HepG2 (cell line): ENCODE data around the gene XXYLT1. TPM values are rescaled to one million over a fixed set of nuclear protein-coding genes. Genes with fewer than 3 reads are reported as not detected.

ENCODE experiments used
- JARID2 ChIP-seq: sonication (generic); formaldehyde crosslinking; IDR thresholded peaks from 2 replicates; pipeline ENCODE4 v1.8.1; 2023; ENCODE audit warnings: missing genetic modification reagents, inconsistent platforms; ENCODE audit not compliant: insufficient replicate concordance
- NR0B2 ChIP-seq: sonication (generic); formaldehyde crosslinking; IDR thresholded peaks from 2 replicates; pipeline ENCODE4 v1.4.0; 2020; ENCODE audit warnings: mild to moderate bottlenecking, missing genetic modification reagents
- ZBTB40 ChIP-seq, 2 experiments: fragments of 450-650 bp in 1 of 2; sonication (generic) in 1 of 2; formaldehyde crosslinking in 1 of 2; IDR thresholded peaks; 2 replicates each; pipeline versions ENCODE4 v1.6.1 to v1.8.0; 2016 to 2022; ENCODE audit warnings: antibody characterized with exemption in 1 of 2, mild to moderate bottlenecking in 1 of 2, missing genetic modification reagents in 1 of 2
- ZNF407 ChIP-seq: sonication (generic); formaldehyde crosslinking; IDR thresholded peaks from one replicate; pipeline ENCODE4 v1.5.1; 2020; ENCODE audit warnings: mild to moderate bottlenecking, missing genetic modification reagents; ENCODE audit errors: not compliant biosample characterization
- ZSCAN30 ChIP-seq: sonication (generic); formaldehyde crosslinking; IDR thresholded peaks from 2 replicates; pipeline ENCODE4 v1.5.0; 2020; ENCODE audit warnings: mild to moderate bottlenecking, missing genetic modification reagents
- polyA plus RNA-seq, 8 experiments: library from polyadenylated mRNA; depleted of rRNA in 3 of 8; stranded (reverse) in 7 of 8; unstranded in 1 of 8; fragments of >200 nt; fragmentation: Illumina TruSeq in 4 of 8; extraction: Trizol in 4 of 8; gene quantifications; 2 replicates each; pipeline versions ENCODE4 v1.2.1 to v1.2.3, GENCODE V29; 2011 to 2016; ENCODE audit warnings: low read depth in 4 of 8, missing spikeins in 1 of 8, mixed read lengths in 1 of 8; ENCODE audit not compliant: insufficient read depth in 1 of 8
- total RNA-seq, 5 experiments: library from RNA; depleted of rRNA; stranded (reverse); fragments of >200 nt; fragmentation: Illumina TruSeq; extraction: Trizol; gene quantifications; 2 replicates each; pipeline ENCODE4 v1.2.3, GENCODE V29; 2016; ENCODE audit warnings: low read depth in 1 of 5

The XXYLT1 gene
- total and polyA plus RNA-seq, 2 of the 13 experiments (the other 11 are each of a cell fraction or from before 2014, with no cell fraction given), result 17.7 to 19.0 TPM

DNA sequence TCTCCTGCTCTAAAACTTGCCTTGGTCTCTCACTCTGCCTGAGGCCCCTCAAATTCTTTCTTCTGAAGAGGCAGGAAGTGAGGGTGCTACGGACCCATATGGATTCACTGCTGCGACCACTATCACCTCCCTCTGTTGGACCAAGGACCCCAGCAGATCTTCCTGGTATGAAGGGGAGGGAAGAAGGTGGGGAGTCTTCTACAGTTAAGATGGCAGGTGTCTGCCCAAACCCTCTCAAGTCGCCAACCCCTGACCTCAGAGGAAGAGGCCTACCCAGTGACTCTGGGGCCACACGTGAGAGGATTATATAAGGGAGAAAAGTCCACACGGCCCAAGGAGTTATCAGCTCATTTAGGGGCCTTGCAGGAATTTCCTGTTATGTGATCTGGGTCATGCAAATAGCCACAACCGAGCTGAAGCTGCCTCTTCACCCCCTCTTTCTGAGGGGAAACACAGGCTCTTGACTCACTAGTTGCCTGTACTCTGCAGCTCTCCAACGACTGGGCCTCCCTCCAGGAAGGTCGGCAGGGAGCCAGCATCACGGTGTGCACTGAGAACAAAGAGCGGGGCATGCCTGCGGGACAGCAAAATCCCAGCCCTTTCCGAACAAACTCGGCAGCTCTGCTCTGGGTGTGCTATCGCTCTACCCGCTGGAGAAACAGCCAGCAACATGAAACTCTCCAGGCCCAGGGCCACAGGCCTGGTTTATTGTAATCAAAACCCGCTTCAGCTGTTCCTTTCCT lies 116.0 kb downstream of the XXYLT1 start (continued):
- TF ChIP-seq NR0B2 (CRISPR knock-in tag) (no peak), JARID2 (CRISPR knock-in tag) (no peak), ZBTB40 (IDR thresholded peaks at IDR 0.05) (no peak), ZBTB40 (CRISPR knock-in tag; IDR thresholded peaks at IDR 0.05) (no peak), ZSCAN30 (CRISPR knock-in tag) (no peak), ZNF407 (CRISPR knock-in tag) (no peak)
